SKM-1 treated with dmso at 0.1 percent for 144 hours (cell line): ENCODE results near the gene NUP62.

Experiments used
- DNase-seq: peaks from one replicate; lab custom pipeline; 2025; ENCODE audit not compliant: unreplicated experiment; lab: John Stamatoyannopoulos, UW

NUP62 gene

GRCh38 chr19:49881672-49882394 lies 47.5 kb downstream of the NUP62 start:
- no peak for DNase-seq

- DNase-seq, result no peak
Observed at GRCh38 chr19:49881186-49881585, 48.1 kb downstream of the NUP62 start.

- no peak for DNase-seq
Observed at GRCh38 chr19:49880162-49880869, 49.0 kb downstream of the NUP62 start.

GRCh38 chr19:49879243-49879963 lies 49.9 kb downstream of the NUP62 start:
- no peak for DNase-seq

GRCh38 chr19:49878744-49879070 lies 50.6 kb downstream of the NUP62 start:
- no peak for DNase-seq

- DNase-seq, result peak; percentile 51
Observed at GRCh38 chr19:49877879-49878743, 51.2 kb downstream of the NUP62 start.

GRCh38 chr19:49877020-49877878 lies 52.1 kb downstream of the NUP62 start, which contains the start of the genes AKT1S1 and TBC1D17:
Gene AKT1S1, minus strand, starts transcription at chr19:49877355. Its CDS starts 4,060 bp downstream, at chr19:49873295.
Gene TBC1D17, plus strand, starts transcription at chr19:49877702. Its CDS starts 22 bp downstream, at chr19:49877724.
- DNase-seq, result peak; percentile 92

- DNase-seq, result peak; percentile 83
Observed at GRCh38 chr19:49876422-49877019, 52.8 kb downstream of the NUP62 start.

GRCh38 chr19:49875857-49876421 lies 53.4 kb downstream of the NUP62 start:
- no peak for DNase-seq

- no peak for DNase-seq
Observed at GRCh38 chr19:49875177-49875576, 54.1 kb downstream of the NUP62 start.

GRCh38 chr19:49874503-49875157 lies 54.7 kb downstream of the NUP62 start:
- DNase-seq, result no peak

GRCh38 chr19:49873834-49874233 lies 55.5 kb downstream of the NUP62 start:
- no peak for DNase-seq

- DNase-seq, result no peak
Observed at GRCh38 chr19:49873129-49873521, 56.2 kb downstream of the NUP62 start.

- no peak for DNase-seq
Observed at GRCh38 chr19:49872245-49873128, 56.8 kb downstream of the NUP62 start.

- DNase-seq, result no peak
Observed at GRCh38 chr19:49871349-49871985, 57.8 kb downstream of the NUP62 start.

GRCh38 chr19:49870309-49870901 lies 58.9 kb downstream of the NUP62 start:
- no peak for DNase-seq
